ENCODE measurements around the gene KDELR1.

Gene KDELR1

DNA sequence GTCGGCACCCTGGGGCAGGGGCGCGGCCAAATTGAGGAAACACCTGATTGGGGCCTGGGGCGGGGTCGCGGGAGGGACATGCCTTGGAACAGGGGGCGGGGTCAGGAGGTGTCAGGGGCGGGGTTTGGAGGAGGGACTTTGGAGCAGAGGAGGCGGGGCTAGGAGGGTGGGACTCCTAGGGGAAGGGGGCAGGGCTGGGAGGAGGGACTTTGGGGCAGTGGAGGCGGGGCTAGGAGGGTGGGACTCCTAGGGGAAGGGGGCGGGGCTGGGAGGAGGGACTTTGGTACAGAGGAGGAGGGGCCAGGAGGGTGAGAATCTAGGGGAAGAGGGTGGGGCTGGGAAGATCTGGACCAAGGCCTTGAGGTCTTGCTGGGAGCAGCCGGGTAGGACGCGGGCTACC lies 24.0 kb upstream of the KDELR1 start:
- H3K27ac ChIP-seq (ENCODE audit: low read depth, low read length): no peak overlapping the region
- H3K27me3 ChIP-seq (ENCODE audit: insufficient read depth, low read length): no peaks in the 10 kb centered on the region
- no peak overlapping the region for H2AFZ ChIP-seq (ENCODE audit: low read length, unreplicated experiment)
- no peaks in the 10 kb centered on the region for H3K36me3 ChIP-seq (ENCODE audit: insufficient read depth, low read length)
- peaks cover 14% of the 10 kb centered on the region for H3K4me1 ChIP-seq (ENCODE audit: control insufficient read depth, insufficient read depth, low read length, unreplicated experiment)
- H3K4me3 ChIP-seq (ENCODE audit: low read depth, low read length): peak overlapping the region; percentile 74
- H3K79me2 ChIP-seq (ENCODE audit: control insufficient read depth, insufficient read depth, low read length, unreplicated experiment): no peaks in the 10 kb centered on the region

DNA sequence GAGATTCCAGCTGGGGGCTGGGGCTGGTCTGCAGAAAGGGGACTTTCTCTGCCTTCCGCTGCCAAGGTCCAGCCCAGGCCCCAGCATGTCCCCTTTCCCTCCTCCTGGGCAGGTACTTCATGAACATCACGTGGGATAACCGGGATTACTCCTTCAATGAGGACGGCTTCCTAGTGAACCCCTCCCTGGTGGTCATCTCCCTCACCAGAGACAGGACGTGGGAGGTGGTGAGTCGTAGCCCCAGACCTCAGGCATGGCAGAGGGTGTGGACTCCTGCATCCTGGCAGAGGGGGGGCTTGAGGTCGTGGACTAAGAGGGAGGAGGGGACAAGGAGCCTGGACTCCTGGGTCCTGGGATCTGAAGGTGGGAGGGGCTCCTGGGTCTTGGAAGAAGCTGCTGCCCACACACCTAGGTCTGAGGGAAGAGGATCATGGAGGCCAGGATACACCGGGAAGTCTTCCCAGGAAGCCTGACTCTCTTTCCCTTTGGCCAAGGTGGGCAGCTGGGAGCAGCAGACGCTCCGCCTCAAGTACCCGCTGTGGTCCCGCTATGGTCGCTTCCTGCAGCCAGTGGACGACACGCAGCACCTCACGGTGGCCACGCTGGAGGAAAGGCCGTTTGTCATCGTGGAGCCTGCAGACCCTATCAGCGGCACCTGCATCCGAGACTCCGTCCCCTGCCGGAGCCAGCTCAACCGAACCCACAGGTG lies 22.7 kb upstream of the KDELR1 start:
- H3K27me3 ChIP-seq (ENCODE audit: insufficient read depth, low read length): no peaks in the 10 kb centered on the region
- no peaks in the 10 kb centered on the region for H3K36me3 ChIP-seq (ENCODE audit: insufficient read depth, low read length)
- peaks cover 14% of the 10 kb centered on the region for H3K4me1 ChIP-seq (ENCODE audit: control insufficient read depth, insufficient read depth, low read length, unreplicated experiment)
- peak overlapping the region; percentile 74 for H3K4me3 ChIP-seq (ENCODE audit: low read depth, low read length)
- peak overlapping the region; percentile 32 for H2AFZ ChIP-seq (ENCODE audit: low read length, unreplicated experiment)
- no peak overlapping the region for H3K27ac ChIP-seq (ENCODE audit: low read depth, low read length)
- H3K79me2 ChIP-seq (ENCODE audit: control insufficient read depth, insufficient read depth, low read length, unreplicated experiment): no peaks in the 10 kb centered on the region

DNA sequence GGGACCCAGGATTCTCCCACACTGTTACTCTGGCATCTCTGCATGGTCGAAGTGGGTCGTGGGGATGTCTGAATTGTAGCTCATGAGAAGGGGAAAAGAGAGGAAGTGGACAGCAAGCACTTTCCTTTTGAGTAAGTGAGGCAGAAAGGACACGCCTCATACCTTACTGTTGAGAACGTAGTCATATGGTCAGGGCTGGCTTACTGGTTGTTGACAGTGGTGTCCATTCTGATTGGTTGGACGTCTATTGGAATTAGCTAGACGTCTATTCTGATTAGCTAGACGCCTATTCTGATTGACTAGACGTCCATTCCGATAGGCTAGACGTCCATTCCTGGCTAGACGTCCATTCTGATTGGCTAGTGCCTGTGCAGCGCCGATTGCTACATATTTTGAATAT lies 14.5 kb upstream of the KDELR1 start:
- Histone ChIP-seq H3K4me1 (ENCODE audit: control insufficient read depth, insufficient read depth, low read length, unreplicated experiment) (no peaks in the 10 kb centered on the region), H2AFZ (ENCODE audit: low read length, unreplicated experiment) (no peak overlapping the region), H3K4me3 (ENCODE audit: low read depth, low read length) (no peak overlapping the region), H3K27me3 (ENCODE audit: insufficient read depth, low read length) (no peaks in the 10 kb centered on the region), H3K36me3 (ENCODE audit: insufficient read depth, low read length) (no peaks in the 10 kb centered on the region), H3K27ac (ENCODE audit: low read depth, low read length) (no peak overlapping the region), H3K79me2 (ENCODE audit: control insufficient read depth, insufficient read depth, low read length, unreplicated experiment) (no peaks in the 10 kb centered on the region)

DNA sequence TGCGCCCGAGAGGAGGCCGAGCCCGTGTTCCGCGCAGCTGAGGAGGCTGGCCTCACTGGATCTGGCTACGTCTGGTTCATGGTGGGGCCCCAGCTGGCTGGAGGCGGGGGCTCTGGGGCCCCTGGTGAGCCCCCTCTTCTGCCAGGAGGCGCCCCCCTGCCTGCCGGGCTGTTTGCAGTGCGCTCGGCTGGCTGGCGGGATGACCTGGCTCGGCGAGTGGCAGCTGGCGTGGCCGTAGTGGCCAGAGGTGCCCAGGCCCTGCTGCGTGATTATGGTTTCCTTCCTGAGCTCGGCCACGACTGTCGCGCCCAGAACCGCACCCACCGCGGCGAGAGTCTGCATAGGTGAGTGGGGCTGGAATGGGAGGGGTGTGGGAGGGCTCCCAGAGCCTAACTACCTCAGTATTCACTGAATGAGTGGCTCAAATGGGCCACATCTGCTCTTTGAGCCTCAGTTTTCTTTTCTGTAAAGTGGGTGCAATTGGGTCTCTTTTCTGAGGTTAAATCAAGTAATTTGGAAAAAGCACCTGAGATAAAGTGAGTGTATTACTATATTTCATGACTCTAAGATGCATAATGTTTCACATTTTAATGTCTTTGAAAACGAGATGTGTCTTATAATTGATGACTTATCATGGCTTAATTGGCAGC lies 13.8 kb upstream of the KDELR1 start:
- no peaks in the 10 kb centered on the region for H3K79me2 ChIP-seq (ENCODE audit: control insufficient read depth, insufficient read depth, low read length, unreplicated experiment)
- no peaks in the 10 kb centered on the region for H3K27me3 ChIP-seq (ENCODE audit: insufficient read depth, low read length)
- no peak overlapping the region for H2AFZ ChIP-seq (ENCODE audit: low read length, unreplicated experiment)
- no peaks in the 10 kb centered on the region for H3K36me3 ChIP-seq (ENCODE audit: insufficient read depth, low read length)
- H3K4me1 ChIP-seq (ENCODE audit: control insufficient read depth, insufficient read depth, low read length, unreplicated experiment): no peaks in the 10 kb centered on the region
- no peak overlapping the region for H3K4me3 ChIP-seq (ENCODE audit: low read depth, low read length)
- no peak overlapping the region for H3K27ac ChIP-seq (ENCODE audit: low read depth, low read length)

DNA sequence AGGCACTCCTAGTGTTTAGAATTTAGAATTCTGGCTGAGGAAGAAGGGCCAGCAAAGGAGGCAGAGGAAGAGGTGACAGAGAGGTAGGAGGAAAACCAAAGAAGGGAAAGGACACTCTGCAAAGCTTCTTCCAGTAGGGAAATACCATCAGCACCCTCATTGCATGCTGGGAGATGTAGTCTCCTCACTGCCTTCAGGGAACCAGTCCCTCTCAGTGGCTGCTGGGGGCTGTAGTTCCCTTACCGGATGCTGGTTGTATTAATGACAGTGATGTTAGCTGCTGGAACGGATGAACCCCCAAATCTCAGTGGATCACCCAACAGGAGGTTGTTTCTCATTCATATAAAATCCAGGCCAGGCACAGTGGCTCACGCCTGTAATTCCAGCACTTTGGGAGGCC lies 12.3 kb upstream of the KDELR1 start:
- no peak overlapping the region for H2AFZ ChIP-seq (ENCODE audit: low read length, unreplicated experiment)
- H3K4me3 ChIP-seq (ENCODE audit: low read depth, low read length): no peak overlapping the region
- H3K27ac ChIP-seq (ENCODE audit: low read depth, low read length): no peak overlapping the region
- no peaks in the 10 kb centered on the region for H3K27me3 ChIP-seq (ENCODE audit: insufficient read depth, low read length)
- no peaks in the 10 kb centered on the region for H3K79me2 ChIP-seq (ENCODE audit: control insufficient read depth, insufficient read depth, low read length, unreplicated experiment)
- H3K4me1 ChIP-seq (ENCODE audit: control insufficient read depth, insufficient read depth, low read length, unreplicated experiment): no peaks in the 10 kb centered on the region
- H3K36me3 ChIP-seq (ENCODE audit: insufficient read depth, low read length): no peaks in the 10 kb centered on the region

- H3K36me3 ChIP-seq (ENCODE audit: insufficient read depth, low read length): no peaks in the 10 kb centered on the region
- peaks cover 10% of the 10 kb centered on the region for H3K4me1 ChIP-seq (ENCODE audit: control insufficient read depth, insufficient read depth, low read length, unreplicated experiment)
- H3K4me3 ChIP-seq (ENCODE audit: low read depth, low read length): no peak overlapping the region
- H3K79me2 ChIP-seq (ENCODE audit: control insufficient read depth, insufficient read depth, low read length, unreplicated experiment): no peaks in the 10 kb centered on the region
- H2AFZ ChIP-seq (ENCODE audit: low read length, unreplicated experiment): no peak overlapping the region
- no peaks in the 10 kb centered on the region for H3K27me3 ChIP-seq (ENCODE audit: insufficient read depth, low read length)
- H3K27ac ChIP-seq (ENCODE audit: low read depth, low read length): no peak overlapping the region
Observed at GRCh38 chr19:48401287-48401686, 9.9 kb upstream of the KDELR1 start.

DNA sequence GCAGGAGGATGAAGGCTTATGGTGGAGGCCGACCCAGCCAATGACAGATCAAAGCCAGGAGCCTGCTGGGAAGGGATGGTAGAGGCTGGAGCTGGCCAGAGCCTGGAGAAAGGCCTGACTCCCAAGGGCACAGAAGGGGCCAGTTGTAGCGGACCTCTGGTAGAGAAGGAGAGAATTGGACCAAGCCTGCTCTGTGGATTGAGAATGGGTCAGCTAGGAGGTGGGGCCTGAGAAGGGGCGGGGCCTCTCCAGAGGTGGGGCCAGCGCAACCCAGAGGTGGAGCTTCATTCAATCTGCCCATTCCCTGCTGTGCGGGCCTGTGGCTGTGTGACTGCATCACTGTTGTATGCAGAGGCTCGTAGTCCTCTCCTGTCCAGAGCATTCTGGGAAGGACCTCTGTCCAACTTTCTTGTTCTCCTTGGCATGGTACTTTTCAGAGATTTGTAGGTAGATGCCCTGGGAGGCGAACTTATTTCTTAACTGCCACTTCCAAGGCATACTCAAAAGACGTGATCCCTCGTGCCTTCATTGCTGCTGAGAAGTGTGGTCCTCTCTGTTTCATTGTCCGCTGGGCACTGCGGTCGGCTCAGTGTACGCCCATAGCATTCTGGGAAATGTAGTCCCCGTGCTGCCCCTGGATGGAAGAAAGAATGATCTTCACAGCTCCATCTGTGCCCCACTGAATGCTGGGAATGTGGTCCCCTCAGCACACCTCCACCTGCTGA lies 8.8 kb upstream of the KDELR1 start:
- Histone ChIP-seq H3K27ac (ENCODE audit: low read depth, low read length) (peak overlapping the region; percentile 50), H2AFZ (ENCODE audit: low read length, unreplicated experiment) (no peak overlapping the region), H3K27me3 (ENCODE audit: insufficient read depth, low read length) (no peaks in the 10 kb centered on the region), H3K4me1 (ENCODE audit: control insufficient read depth, insufficient read depth, low read length, unreplicated experiment) (peaks cover 10% of the 10 kb centered on the region), H3K36me3 (ENCODE audit: insufficient read depth, low read length) (no peaks in the 10 kb centered on the region), H3K79me2 (ENCODE audit: control insufficient read depth, insufficient read depth, low read length, unreplicated experiment) (no peaks in the 10 kb centered on the region), H3K4me3 (ENCODE audit: low read depth, low read length) (peak overlapping the region; percentile 56)

GRCh38 chr19:48398375-48399235 lies 7.3 kb upstream of the KDELR1 start:
- H2AFZ ChIP-seq (ENCODE audit: low read length, unreplicated experiment): peak overlapping the region; percentile 81
- peak overlapping the region; percentile 67 for H3K27ac ChIP-seq (ENCODE audit: low read depth, low read length)
- H3K4me3 ChIP-seq (ENCODE audit: low read depth, low read length): peak overlapping the region; percentile 81
- H3K79me2 ChIP-seq (ENCODE audit: control insufficient read depth, insufficient read depth, low read length, unreplicated experiment): no peaks in the 10 kb centered on the region
- peaks cover 14% of the 10 kb centered on the region for H3K4me1 ChIP-seq (ENCODE audit: control insufficient read depth, insufficient read depth, low read length, unreplicated experiment)
- no peaks in the 10 kb centered on the region for H3K36me3 ChIP-seq (ENCODE audit: insufficient read depth, low read length)
- 0 out of 2 replicates have a peak, but pooled peaks cover 2% of the 10 kb centered on the region for H3K27me3 ChIP-seq (ENCODE audit: insufficient read depth, low read length)

GRCh38 chr19:48398102-48398374 lies 6.7 kb upstream of the KDELR1 start:
- no peaks in the 10 kb centered on the region for H3K79me2 ChIP-seq (ENCODE audit: control insufficient read depth, insufficient read depth, low read length, unreplicated experiment)
- H3K4me1 ChIP-seq (ENCODE audit: control insufficient read depth, insufficient read depth, low read length, unreplicated experiment): peaks cover 14% of the 10 kb centered on the region
- H3K4me3 ChIP-seq (ENCODE audit: low read depth, low read length): peak overlapping the region; percentile 81
- H3K36me3 ChIP-seq (ENCODE audit: insufficient read depth, low read length): no peaks in the 10 kb centered on the region
- peak overlapping the region; percentile 67 for H3K27ac ChIP-seq (ENCODE audit: low read depth, low read length)
- peak overlapping the region; percentile 81 for H2AFZ ChIP-seq (ENCODE audit: low read length, unreplicated experiment)
- 0 out of 2 replicates have a peak, but pooled peaks cover 2% of the 10 kb centered on the region for H3K27me3 ChIP-seq (ENCODE audit: insufficient read depth, low read length)

- Histone ChIP-seq H3K36me3 (ENCODE audit: insufficient read depth, low read length) (no peaks in the 10 kb centered on the region), H3K27me3 (ENCODE audit: insufficient read depth, low read length) (0 out of 2 replicates have a peak, but pooled peaks cover 2% of the 10 kb centered on the region), H3K79me2 (ENCODE audit: control insufficient read depth, insufficient read depth, low read length, unreplicated experiment) (no peaks in the 10 kb centered on the region), H3K4me3 (ENCODE audit: low read depth, low read length) (peak overlapping the region; percentile 81), H3K27ac (ENCODE audit: low read depth, low read length) (peak overlapping the region; percentile 67), H2AFZ (ENCODE audit: low read length, unreplicated experiment) (no peak overlapping the region), H3K4me1 (ENCODE audit: control insufficient read depth, insufficient read depth, low read length, unreplicated experiment) (peaks cover 14% of the 10 kb centered on the region)
Observed at GRCh38 chr19:48397263-48398101, 6.1 kb upstream of the KDELR1 start.
